ENCODE results near the gene IL1RAPL1.

GRCh38 chrX:29666366-29666765 lies 1079.1 kb downstream of the IL1RAPL1 start:
- no peak for TF ChIP-seq ZNF175 (CRISPR knock-in tag; IDR thresholded peaks at IDR 0.05; ENCODE audit: low read depth)
- TF ChIP-seq MTA1 (IDR thresholded peaks at IDR 0.05; ENCODE audit: borderline replicate concordance), result no peak
- no peak for TF ChIP-seq FIP1L1 (IDR thresholded peaks at IDR 0.05; ENCODE audit: low read depth, low read length, poor library complexity, severe bottlenecking)
- TF ChIP-seq E4F1 (CRISPR knock-in tag; IDR thresholded peaks at IDR 0.05; ENCODE audit: borderline replicate concordance), result no peak

Data from K562 (cell line).